Ascending aorta (tissue), 2 donors: ENCODE measurements around the gene FIGLA. TPM values are rescaled to one million over a fixed set of nuclear protein-coding genes. Genes with fewer than 3 reads are reported as not detected.

Source experiments
- DNase-seq, 2 donors: peaks; one replicate each; pipeline ENCODE4 v3.0.0-alpha.2; 2019; ENCODE audit warnings: low spot score in 2 of 2
- H3K27ac ChIP-seq, 2 donors: fragments of 200-600 bp; sonication (generic); one replicate each; pipeline ENCODE4 v1.5.1; 2016 to 2017; ENCODE audit warnings: mild to moderate bottlenecking in 1 of 2
- H3K27me3 ChIP-seq: fragments of 200-600 bp; sonication (generic); one replicate; pipeline ENCODE4 v1.5.1; 2017
- H3K36me3 ChIP-seq, 2 donors: fragments of 200-600 bp; sonication (generic); one replicate each; pipeline ENCODE4 v1.5.1; 2016
- H3K4me1 ChIP-seq, 2 donors: fragments of 200-600 bp; sonication (generic); one replicate each; pipeline ENCODE4 v1.5.1; 2016 to 2017; ENCODE audit warnings: mild to moderate bottlenecking in 1 of 2
- H3K4me3 ChIP-seq, 2 donors: fragments of 200-600 bp; sonication (generic); one replicate each; pipeline ENCODE4 v1.5.1; 2016 to 2017; ENCODE audit warnings: mild to moderate bottlenecking in 1 of 2
- H3K9me3 ChIP-seq, 2 donors: fragments of 200-600 bp; sonication (generic); one replicate each; pipeline ENCODE4 v1.5.1; 2016
- CTCF ChIP-seq, 3 experiments: fragments of 200-600 bp in 2 of 3; fragments of 450-650 bp in 1 of 3; sonication (generic) in 2 of 3; IDR thresholded peaks; one replicate each; pipeline ENCODE4 v1.5.1; 2016 to 2019; ENCODE audit warnings: antibody characterized with exemption in 3 of 3, mild to moderate bottlenecking in 1 of 3, moderate library complexity in 1 of 3
- intact Hi-C: fragments of 100-400 bp; cut with DNase I; formaldehyde crosslinking; loops from one replicate; pipeline ENCODE4 v1.15.1; 2023
- total RNA-seq: library from RNA; depleted of rRNA; stranded (reverse); fragments of >200 nt; gene quantifications from one replicate; pipeline ENCODE4 v1.1.0, GENCODE V29; 2016

The FIGLA gene
- total RNA-seq, 1 donor from 2014 or later = not detected

DNA sequence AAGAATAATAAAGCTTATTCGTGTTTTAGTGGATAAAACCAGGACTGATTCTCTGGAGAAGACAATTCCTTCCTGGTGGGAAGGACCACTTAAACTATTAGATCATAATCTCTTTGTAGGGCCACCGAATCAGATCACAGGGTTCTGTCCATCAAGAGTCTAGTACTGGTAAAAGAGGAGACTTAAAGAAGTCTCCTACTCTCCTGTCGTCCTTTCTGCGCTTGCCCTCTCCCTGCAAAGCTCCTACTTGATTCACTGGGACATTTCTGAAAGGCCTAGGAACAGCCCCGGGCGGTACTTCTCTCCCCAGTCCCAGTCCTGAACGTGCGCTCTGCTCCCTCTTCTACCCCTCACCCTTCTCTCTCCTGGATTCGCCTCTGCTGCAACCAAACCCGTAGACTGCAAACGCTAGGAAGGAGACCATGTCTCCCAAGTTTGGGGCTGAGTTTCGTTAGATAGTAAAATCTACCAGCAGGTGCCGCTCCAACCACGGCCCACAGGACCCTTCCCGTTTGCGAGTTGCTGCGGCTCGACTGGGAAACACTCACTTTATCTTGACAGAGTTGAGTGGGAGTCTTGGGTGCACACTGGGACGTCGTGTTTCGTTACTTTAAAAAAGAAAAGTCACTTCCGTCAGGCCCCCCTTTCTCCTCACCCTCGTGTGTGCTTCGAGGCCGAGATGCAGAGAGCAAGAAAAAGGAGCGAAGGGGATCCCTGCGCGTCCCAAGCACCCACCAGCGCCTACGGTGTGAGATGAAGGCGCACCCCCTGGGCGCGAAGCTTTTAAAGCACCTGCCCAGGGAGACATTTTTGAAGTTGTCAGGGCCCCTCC is 923 bp downstream of the FIGLA start:
- no peaks in the 10 kb centered on the region for H3K9me3 ChIP-seq
- H3K4me3 ChIP-seq = peak overlapping the region; percentile 34 to 49
- intact Hi-C loops = no loop called here
- TF ChIP-seq CTCF (IDR thresholded peaks at IDR 0.05) = peak; percentile 6 to 49 (median 24)
- no peaks in the 10 kb centered on the region for H3K36me3 ChIP-seq
- no peak overlapping the region for H3K27ac ChIP-seq
- H3K4me1 ChIP-seq = peaks cover 0 to 2% of the 10 kb centered on the region in 2 donors
- H3K27me3 ChIP-seq = no peaks in the 10 kb centered on the region
- peak in 1 of 2 donors; percentile 71 for DNase-seq

DNA sequence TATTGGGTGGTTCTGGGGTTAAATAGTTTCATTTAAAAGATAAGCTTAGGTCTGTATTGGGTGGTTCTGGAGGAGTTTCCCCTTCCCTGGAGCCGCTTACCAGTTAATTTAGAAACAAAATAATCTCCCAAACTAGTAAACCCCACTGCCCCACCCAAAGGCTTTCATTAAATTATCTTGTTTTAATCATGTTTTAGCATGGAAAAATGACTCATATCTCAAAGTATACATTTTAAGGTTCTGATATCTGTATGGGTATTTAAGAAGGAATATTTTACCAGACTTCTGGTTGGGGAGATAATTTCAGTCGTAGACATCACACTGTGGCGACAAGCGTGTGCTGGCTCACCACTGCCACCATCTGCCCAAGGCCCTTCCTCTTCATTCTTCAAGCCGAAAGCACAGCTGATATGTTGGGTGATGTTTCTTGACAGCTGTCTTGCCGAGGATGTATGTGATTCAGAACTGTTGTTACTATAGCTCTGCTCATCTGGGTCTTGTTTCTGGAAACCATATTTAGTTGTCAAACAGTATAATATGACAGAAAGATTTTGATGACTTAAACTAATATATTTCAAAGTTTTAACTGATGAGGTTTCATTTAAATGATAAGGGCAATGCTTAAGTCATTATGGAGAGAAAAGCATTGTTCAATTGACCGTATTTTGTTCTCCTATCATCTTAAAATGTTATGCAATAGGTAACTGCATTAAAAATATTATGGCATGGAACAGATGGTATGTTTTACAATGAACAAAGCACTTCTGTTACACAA is 5.1 kb downstream of the FIGLA start:
- H3K9me3 ChIP-seq = no peaks in the 10 kb centered on the region
- TF ChIP-seq CTCF (IDR thresholded peaks at IDR 0.05) = peak in 1 of 3 experiments; percentile 14
- intact Hi-C loops = no loop called here
- H3K4me3 ChIP-seq = no peak overlapping the region
- H3K27ac ChIP-seq = no peak overlapping the region
- no peak for DNase-seq
- H3K36me3 ChIP-seq = no peaks in the 10 kb centered on the region
- H3K27me3 ChIP-seq = no peaks in the 10 kb centered on the region
- peaks cover 0 to 2% of the 10 kb centered on the region in 2 donors for H3K4me1 ChIP-seq

DNA sequence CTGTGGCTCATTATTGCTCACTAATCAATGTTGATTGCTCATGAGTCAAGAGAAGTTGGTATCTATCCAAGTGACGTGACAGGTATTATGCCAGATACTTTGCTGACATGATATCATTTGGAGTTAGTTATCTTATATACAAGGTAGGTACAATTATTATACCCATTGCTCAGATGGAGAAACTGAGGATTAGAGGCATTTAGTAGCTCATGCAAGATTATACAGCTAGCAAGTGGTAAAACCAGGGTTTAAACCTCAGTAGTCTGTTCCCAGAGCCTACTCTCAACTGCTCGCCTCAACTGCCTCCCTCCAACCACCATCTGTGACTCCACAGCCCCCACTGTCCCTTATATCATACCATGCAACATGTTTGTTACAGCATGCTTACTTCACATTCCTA is 6.1 kb downstream of the FIGLA start:
- no peaks in the 10 kb centered on the region for H3K9me3 ChIP-seq
- intact Hi-C loops = no loop called here
- no peaks in the 10 kb centered on the region for H3K27me3 ChIP-seq
- DNase-seq = no peak
- TF ChIP-seq CTCF (IDR thresholded peaks at IDR 0.05) = no peak
- no peak overlapping the region for H3K4me3 ChIP-seq
- H3K36me3 ChIP-seq = no peaks in the 10 kb centered on the region
- no peak overlapping the region for H3K27ac ChIP-seq
- H3K4me1 ChIP-seq = peaks cover 0 to under 1% of the 10 kb centered on the region in 2 donors

GRCh38 chr2:70779911-70780545 is 10.4 kb downstream of the FIGLA start:
- Histone ChIP-seq H3K27ac (no peak overlapping the region), H3K9me3 (no peaks in the 10 kb centered on the region), H3K4me1 (no peaks in the 10 kb centered on the region), H3K36me3 (no peaks in the 10 kb centered on the region), H3K4me3 (no peak overlapping the region), H3K27me3 (no peaks in the 10 kb centered on the region)
- TF ChIP-seq CTCF (IDR thresholded peaks at IDR 0.05) = no peak
- no peak for DNase-seq
- intact Hi-C loops = no loop called here

DNA sequence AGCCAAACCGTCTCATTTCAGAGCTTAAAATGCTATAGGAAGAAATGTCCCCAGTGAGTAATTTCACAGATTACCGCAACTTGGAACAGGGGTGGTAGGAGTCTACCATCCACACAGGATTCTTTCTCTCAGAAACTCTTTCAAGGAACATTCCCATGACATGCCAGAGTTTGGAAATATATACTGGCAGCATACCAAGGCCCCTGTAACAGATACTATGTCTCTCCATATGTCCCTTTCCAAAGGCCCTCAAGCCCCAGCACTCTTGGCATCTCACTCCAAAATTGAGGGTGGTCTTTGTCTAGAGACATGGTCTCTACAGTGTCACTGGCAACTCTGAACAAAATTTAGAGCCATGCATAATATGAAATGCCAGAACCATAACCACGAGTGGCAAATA is 11.0 kb downstream of the FIGLA start:
- Histone ChIP-seq H3K36me3 (no peaks in the 10 kb centered on the region), H3K4me1 (no peaks in the 10 kb centered on the region), H3K27me3 (no peaks in the 10 kb centered on the region), H3K27ac (no peak overlapping the region), H3K9me3 (no peaks in the 10 kb centered on the region), H3K4me3 (no peak overlapping the region)
- intact Hi-C loops = no loop called here
- DNase-seq = no peak
- TF ChIP-seq CTCF (IDR thresholded peaks at IDR 0.05) = no peak
